ENCODE results near the gene HDAC4. TPM values are rescaled to one million over a fixed set of nuclear protein-coding genes. Genes with fewer than 3 reads are reported as not detected.

HDAC4 gene
- total RNA-seq, 1 experiment from 2014 or later, result 47.6 TPM

DNA sequence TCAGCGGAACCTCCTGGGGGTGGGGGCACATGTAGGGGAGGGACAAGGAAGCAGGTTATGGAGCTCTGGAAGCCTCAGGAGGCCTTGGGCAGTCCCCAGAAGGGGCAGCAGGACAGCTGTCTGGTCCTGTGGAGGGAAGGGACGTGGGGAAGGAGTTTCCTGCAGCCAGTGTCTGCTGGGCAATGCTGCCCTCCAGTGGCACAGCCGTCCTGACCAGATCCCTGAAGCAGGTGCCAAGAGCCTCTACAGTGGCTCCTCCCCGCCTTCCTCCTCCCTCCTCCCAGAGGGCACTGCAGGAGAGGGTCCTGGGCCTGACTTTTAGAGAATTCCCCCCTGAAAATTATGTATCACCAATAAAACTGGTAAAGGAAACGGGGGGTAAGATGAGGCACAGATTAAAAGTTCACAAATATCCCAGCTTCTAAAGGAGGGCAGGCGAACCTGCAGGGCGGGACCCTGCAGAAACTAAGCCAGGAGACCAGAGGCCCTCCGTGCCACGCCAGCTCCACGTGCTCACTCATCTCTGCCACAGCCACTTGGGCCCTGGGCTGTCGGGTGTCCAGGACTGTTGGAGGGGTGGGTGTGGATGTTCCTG, 294.4 kb downstream of the HDAC4 start:
- no peaks in the 10 kb centered on the region for H3K9me2 ChIP-seq (ENCODE audit: insufficient read depth)
- no peak overlapping the region for H3K9ac ChIP-seq (ENCODE audit: low read length)
- no peaks in the 10 kb centered on the region for H3K79me2 ChIP-seq (ENCODE audit: insufficient read depth, low read length)
- ChIA-PET POLR2A (no interaction called here), CTCF (interaction anchor here (0.7 kb wide), 1 partner anchor 735 kb away, joined by 3 read pairs; no protein-coding TSS in a partner anchor), RAD21 (ENCODE audit: low non-redundant PET in 1 of 2, low total read pairs in 2 of 2, uncharacterized antibody in 2 of 2, unreplicated experiment in 2 of 2) (no interaction called here)
- no peaks in the 10 kb centered on the region for H3K9me3 ChIP-seq (ENCODE audit: control insufficient read depth in 1 of 2, insufficient read depth in 1 of 2, low read depth in 1 of 2, low read length in 2 of 2)
- no peaks in the 10 kb centered on the region for H3K27me3 ChIP-seq (ENCODE audit: insufficient read depth, low read length)
- ATAC-seq (peak; percentile 92), DNase-seq (ENCODE audit: low read depth, low spot score) (peak; percentile 18)
- no peak overlapping the region for H2AFZ ChIP-seq (ENCODE audit: low read depth, low read length, poor library complexity, severe bottlenecking)
- no peak overlapping the region for H3K27ac ChIP-seq (ENCODE audit: low read depth, low read length)
- intact Hi-C loops (cut with micrococcal nuclease), result loop anchor here (2.0 kb wide), 1 partner anchor 72 kb away; no protein-coding TSS in a partner anchor
- H4K20me1 ChIP-seq (ENCODE audit: insufficient read depth), result no peaks in the 10 kb centered on the region
- H3K4me2 ChIP-seq (ENCODE audit: low read length), result no peak overlapping the region
- TF ChIP-seq ZNF274 (IDR thresholded peaks at IDR 0.05; ENCODE audit: low read depth, low read length) (no peak), EZH2 (IDR thresholded peaks at IDR 0.05) (no peak), JUND (IDR thresholded peaks at IDR 0.05) (no peak), RAD21 (IDR thresholded peaks at IDR 0.05; ENCODE audit: low read depth) (peak; percentile 84), CBX3 (IDR thresholded peaks at IDR 0.05; ENCODE audit: low read depth) (no peak)
- TF ChIP-seq, protein P1, sequence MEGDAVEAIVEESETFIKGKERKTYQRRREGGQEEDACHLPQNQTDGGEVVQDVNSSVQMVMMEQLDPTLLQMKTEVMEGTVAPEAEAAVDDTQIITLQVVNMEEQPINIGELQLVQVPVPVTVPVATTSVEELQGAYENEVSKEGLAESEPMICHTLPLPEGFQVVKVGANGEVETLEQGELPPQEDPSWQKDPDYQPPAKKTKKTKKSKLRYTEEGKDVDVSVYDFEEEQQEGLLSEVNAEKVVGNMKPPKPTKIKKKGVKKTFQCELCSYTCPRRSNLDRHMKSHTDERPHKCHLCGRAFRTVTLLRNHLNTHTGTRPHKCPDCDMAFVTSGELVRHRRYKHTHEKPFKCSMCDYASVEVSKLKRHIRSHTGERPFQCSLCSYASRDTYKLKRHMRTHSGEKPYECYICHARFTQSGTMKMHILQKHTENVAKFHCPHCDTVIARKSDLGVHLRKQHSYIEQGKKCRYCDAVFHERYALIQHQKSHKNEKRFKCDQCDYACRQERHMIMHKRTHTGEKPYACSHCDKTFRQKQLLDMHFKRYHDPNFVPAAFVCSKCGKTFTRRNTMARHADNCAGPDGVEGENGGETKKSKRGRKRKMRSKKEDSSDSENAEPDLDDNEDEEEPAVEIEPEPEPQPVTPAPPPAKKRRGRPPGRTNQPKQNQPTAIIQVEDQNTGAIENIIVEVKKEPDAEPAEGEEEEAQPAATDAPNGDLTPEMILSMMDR (IDR thresholded peaks at IDR 0.05 in 2 of 3, conservative IDR thresholded peaks at IDR 0.05 in 1 of 3; ENCODE audit: borderline replicate concordance in 1 of 3, insufficient read depth in 1 of 3, low read depth in 2 of 3, low read length in 2 of 3), result peak; percentile 68 to 71 (median 68)
- peaks cover 0 to 10% of the 10 kb centered on the region in 2 experiments; a peak in 2 of 4 replicates for H3K36me3 ChIP-seq (ENCODE audit: control insufficient read depth in 1 of 2, insufficient read depth in 2 of 2, low read length in 2 of 2)
- H3K4me3 ChIP-seq (replicated peaks in 1 of 2; ENCODE audit: low read depth in 1 of 2, low read length in 2 of 2), result no peak overlapping the region
- H3K4me1 ChIP-seq (ENCODE audit: control insufficient read depth in 1 of 2, insufficient read depth in 2 of 2, low read length in 2 of 2), result peaks cover 0 to 6% of the 10 kb centered on the region in 2 experiments; a peak in 1 of 4 replicates
- BruUV-seq (replicated peaks), result no TSS peak

DNA sequence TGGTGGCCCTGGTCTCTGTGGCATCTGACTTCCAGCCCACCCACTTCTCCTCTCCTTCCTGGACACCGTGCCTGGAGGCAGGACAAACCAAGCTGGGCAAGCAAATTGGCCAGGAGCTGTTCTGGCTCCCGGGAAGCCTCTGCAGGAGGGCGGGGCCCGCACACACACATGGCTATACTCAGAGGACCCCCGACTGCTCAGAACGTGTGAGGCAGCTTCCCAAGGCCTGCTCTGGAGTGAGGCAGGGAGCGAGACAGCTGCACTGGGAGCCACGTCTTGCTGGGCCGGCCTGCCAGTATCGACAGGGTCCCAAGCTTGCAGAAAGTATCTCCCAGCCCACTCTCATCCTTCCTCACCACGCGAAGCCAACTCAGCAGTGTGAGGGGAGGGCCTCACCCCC, 295.6 kb downstream of the HDAC4 start:
- Histone ChIP-seq H3K27ac (ENCODE audit: low read depth, low read length) (no peak overlapping the region), H3K4me1 (ENCODE audit: control insufficient read depth in 1 of 2, insufficient read depth in 2 of 2, low read length in 2 of 2) (peaks cover 0 to 6% of the 10 kb centered on the region in 2 experiments; a peak in 1 of 4 replicates), H3K36me3 (ENCODE audit: control insufficient read depth in 1 of 2, insufficient read depth in 2 of 2, low read length in 2 of 2) (peaks cover 0 to 6% of the 10 kb centered on the region in 2 experiments; a peak in 1 of 4 replicates), H3K9me2 (ENCODE audit: insufficient read depth) (no peaks in the 10 kb centered on the region), H3K9ac (ENCODE audit: low read length) (no peak overlapping the region), H2AFZ (ENCODE audit: low read depth, low read length, poor library complexity, severe bottlenecking) (no peak overlapping the region), H3K9me3 (ENCODE audit: control insufficient read depth in 1 of 2, insufficient read depth in 1 of 2, low read depth in 1 of 2, low read length in 2 of 2) (no peaks in the 10 kb centered on the region), H4K20me1 (ENCODE audit: insufficient read depth) (no peaks in the 10 kb centered on the region), H3K4me3 (replicated peaks in 1 of 2; ENCODE audit: low read depth in 1 of 2, low read length in 2 of 2) (no peak overlapping the region), H3K79me2 (ENCODE audit: insufficient read depth, low read length) (no peaks in the 10 kb centered on the region), H3K27me3 (ENCODE audit: insufficient read depth, low read length) (no peaks in the 10 kb centered on the region), H3K4me2 (ENCODE audit: low read length) (no peak overlapping the region)
- ChIA-PET RAD21 (ENCODE audit: low non-redundant PET in 1 of 2, low total read pairs in 2 of 2, uncharacterized antibody in 2 of 2, unreplicated experiment in 2 of 2) (no interaction called here), POLR2A (no interaction called here), CTCF (no interaction called here)
- intact Hi-C loops (cut with micrococcal nuclease), result no loop called here
- ATAC-seq (no peak), DNase-seq (ENCODE audit: low read depth, low spot score) (no peak)
- BruUV-seq (replicated peaks), result no TSS peak
- TF ChIP-seq SP1 (IDR thresholded peaks at IDR 0.05; ENCODE audit: low read depth) (no peak), SRF (IDR thresholded peaks at IDR 0.05; ENCODE audit: low read depth) (no peak), ELF1 (IDR thresholded peaks at IDR 0.05; ENCODE audit: borderline replicate concordance, low read depth) (no peak), EZH2 (IDR thresholded peaks at IDR 0.05) (no peak), FOSL1 (IDR thresholded peaks at IDR 0.05; ENCODE audit: low read depth) (no peak), CEBPB (IDR thresholded peaks at IDR 0.05; ENCODE audit: low read depth) (no peak), POLR2A (IDR thresholded peaks at IDR 0.05; ENCODE audit: borderline replicate concordance, extremely low read depth, insufficient read depth, insufficient read length) (no peak), YY1 (IDR thresholded peaks at IDR 0.05; ENCODE audit: extremely low read depth, insufficient replicate concordance, low read depth, low read length) (no peak), POLR2AphosphoS5 (IDR thresholded peaks at IDR 0.05; ENCODE audit: low read depth, low read length) (no peak), JUND (IDR thresholded peaks at IDR 0.05) (no peak), CBX3 (IDR thresholded peaks at IDR 0.05; ENCODE audit: low read depth) (no peak)
- TF ChIP-seq, protein P2, sequence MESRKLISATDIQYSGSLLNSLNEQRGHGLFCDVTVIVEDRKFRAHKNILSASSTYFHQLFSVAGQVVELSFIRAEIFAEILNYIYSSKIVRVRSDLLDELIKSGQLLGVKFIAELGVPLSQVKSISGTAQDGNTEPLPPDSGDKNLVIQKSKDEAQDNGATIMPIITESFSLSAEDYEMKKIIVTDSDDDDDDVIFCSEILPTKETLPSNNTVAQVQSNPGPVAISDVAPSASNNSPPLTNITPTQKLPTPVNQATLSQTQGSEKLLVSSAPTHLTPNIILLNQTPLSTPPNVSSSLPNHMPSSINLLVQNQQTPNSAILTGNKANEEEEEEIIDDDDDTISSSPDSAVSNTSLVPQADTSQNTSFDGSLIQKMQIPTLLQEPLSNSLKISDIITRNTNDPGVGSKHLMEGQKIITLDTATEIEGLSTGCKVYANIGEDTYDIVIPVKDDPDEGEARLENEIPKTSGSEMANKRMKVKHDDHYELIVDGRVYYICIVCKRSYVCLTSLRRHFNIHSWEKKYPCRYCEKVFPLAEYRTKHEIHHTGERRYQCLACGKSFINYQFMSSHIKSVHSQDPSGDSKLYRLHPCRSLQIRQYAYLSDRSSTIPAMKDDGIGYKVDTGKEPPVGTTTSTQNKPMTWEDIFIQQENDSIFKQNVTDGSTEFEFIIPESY (IDR thresholded peaks at IDR 0.05; ENCODE audit: extremely low read depth, insufficient replicate concordance, low read length), result no peak
- TF ChIP-seq, protein P3, sequence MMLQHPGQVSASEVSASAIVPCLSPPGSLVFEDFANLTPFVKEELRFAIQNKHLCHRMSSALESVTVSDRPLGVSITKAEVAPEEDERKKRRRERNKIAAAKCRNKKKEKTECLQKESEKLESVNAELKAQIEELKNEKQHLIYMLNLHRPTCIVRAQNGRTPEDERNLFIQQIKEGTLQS (IDR thresholded peaks at IDR 0.05), result no peak
